Pons (tissue), 1 donor: ENCODE measurements around the gene PTPRQ.
"Not testable (repeated sequence)": the region's sequence is repeated elsewhere in the genome, so short reads cannot be mapped to it uniquely, and the experiment has no call there.

Experiments
- DNase-seq: peaks from one replicate; pipeline ENCODE4 v3.0.0-alpha.2; 2016; ENCODE audit warnings: low spot score

The PTPRQ gene

DNA sequence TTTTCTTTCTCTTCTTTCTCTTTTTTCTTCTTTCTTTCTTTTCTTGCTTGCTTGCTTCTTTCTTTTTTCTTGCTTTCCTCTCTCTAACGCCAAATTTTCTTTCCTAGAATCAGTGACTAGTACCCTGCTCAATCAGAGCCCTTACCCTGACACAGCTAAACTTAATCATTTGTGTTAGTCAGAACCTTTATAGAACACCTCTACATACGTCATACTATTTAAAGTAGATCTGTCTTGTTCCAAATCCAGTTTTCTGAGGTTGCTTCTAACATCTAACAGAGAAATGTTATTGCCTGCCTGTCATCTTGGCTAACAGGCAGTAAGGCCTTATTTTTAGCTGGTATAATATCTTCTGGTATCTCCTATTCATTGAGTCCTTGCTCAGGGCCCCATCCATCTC, 197.9 kb downstream of the PTPRQ start:
- no peak for DNase-seq

- no peak for DNase-seq
Measured at GRCh38 chr12:80643961-80644360, 199.9 kb downstream of the PTPRQ start.

- no peak for DNase-seq
Measured at GRCh38 chr12:80648881-80649280, 204.8 kb downstream of the PTPRQ start.

DNA sequence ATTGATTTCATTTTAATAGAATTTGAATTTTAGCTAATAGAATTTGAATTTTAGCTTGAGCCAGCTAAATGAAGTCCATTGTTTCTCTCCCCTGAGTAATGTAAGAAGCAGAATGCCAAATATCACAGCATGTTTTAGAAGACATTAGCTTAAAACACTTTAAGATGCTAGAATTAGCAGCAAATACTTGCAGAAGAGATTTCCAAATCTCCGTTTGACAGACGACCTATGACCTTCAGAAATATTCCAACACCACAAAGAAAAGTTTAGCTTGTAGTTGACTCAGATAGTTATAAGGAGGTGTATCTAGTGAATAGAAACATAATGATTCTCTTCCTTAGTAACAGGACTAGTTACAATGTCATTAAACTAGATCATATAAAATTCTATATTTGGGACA, 211.7 kb downstream of the PTPRQ start:
- DNase-seq, result no peak

GRCh38 chr12:80659512-80660063, 215.6 kb downstream of the PTPRQ start:
- DNase-seq, result no peak

DNA sequence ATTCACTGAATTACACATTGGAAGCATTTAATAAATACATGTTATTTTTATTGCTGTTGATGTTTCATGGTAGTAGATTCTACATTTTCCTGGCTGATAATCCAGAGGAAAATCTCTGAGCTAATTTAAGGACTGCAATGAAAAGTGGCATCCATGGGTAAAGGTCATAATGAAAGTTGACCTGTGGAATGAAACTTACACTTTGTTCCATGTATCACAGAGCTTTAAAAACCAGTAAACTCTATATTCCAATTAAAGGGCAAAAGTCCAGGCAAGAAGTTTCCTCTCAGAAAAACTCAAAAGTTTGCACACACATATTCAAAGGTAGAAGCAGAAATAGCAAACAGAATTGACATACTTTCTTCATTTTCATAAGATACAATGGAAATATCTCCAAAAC, 218.6 kb downstream of the PTPRQ start:
- DNase-seq, result no peak

- DNase-seq, result no peak
Measured at GRCh38 chr12:80670214-80670613, 226.2 kb downstream of the PTPRQ start.

- not testable (repeated sequence) for DNase-seq
Measured at GRCh38 chr12:80676042-80676636, 232.1 kb downstream of the PTPRQ start.

GRCh38 chr12:80676856-80677255, 232.8 kb downstream of the PTPRQ start:
- no peak for DNase-seq

DNA sequence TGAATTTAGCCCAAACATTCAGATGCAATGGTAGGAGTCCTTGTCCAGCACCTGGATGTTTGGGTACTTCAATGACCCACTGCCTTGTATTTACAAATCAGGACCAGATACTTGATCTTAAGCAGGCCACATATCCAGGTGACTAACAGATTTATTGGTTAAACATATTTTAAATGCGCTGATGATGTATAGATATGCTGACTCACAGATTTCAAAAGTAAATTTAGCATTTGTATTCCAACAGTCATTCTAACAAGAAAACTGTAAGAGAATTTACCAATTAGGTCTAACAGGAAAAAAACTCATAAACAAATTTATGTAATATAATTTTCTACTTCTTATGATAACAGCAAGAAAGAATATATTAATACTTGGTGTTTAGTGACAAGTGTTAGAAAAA, 234.0 kb downstream of the PTPRQ start:
- DNase-seq, result no peak

DNA sequence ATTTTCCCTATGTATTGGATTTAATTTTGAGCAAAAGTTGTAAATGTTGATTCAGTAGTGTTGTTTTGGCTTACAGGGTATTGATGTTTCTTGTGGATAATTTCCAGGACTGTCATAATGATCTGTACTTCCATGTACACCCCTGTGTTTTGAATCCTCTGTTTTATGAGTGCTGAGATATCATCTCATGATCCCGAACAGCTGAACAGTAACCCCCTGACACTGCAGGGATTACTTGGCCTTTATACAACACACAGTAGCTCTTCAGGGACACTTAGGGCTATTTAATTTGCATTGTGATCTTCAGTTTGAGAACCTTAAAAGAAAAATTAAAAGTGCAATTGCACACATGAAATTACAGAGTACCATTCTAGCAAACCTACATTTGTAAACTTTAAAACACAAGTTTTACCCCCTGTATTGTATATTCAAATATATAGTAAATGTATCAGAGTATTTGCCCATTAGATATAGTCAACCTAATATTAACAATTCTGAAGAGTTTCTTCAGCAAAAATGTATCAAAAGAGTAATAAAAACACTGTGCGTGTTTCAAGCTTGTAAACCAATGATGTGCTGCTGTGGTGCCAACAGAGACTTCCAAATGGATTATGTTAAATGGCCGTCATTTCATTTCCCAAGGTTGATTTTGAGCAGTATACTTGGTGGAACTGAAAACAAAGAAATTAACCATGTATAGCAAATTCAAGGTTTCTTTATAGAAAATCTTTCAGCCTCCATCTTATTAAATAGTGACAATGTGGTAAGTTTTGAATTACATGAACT, 235.5 kb downstream of the PTPRQ start:
- DNase-seq, result no peak

DNA sequence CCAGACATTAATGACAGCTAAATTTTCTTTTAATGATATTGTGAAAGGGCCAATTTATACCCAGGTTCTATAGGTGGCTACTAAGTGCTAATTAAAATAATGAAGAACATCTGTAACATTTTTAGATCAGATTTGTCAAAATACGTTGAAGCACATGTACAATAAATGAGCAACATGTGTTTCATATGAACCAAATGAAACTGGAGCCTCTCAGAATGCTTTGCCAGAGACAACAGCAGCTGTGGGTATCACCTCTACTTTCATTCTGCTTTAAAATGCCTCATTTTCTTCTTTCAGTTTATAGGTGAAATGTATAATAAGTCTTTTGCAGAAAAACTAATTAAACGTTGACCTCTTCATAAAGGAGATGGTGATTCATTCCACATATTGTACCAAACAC, 237.3 kb downstream of the PTPRQ start:
- DNase-seq, result no peak

DNA sequence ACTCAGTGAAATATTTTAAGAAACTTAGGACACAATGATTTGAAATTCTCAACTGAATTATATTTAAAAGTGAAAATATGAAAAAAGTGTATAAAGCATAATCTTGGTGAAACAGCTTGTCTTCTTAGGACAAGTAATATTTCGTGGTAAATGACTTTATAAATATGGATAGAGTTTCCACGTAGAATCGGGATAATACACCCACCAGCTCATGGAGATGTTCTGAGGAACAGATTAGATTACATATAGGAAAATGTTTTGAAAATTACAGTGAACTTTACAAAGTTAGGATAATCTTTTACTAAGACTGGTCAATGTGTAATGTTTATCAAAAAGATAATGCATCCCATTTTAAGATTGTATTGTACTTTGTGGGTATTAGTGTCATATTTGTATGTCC, 237.8 kb downstream of the PTPRQ start:
- no peak for DNase-seq

DNA sequence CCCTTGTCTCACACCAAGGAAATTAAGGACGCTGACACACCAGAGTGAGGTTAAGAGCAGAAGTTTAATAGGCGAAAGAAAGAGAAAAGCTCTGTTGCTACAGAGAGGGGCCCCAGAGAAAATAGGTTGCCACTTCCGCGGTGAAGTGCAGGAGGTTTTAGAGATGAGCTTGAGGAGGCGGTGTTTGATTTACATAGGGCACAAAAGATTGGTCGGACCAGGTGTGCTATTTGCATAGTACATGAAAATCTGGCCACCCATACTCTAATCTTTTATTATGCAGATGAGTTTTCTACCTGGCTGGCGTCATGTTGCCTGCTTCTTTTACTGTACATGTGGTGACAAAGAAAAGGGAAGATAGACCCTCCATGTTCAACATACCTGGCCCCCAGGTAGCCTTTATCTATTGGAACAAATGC, 240.1 kb downstream of the PTPRQ start:
- no peak for DNase-seq

- no peak for DNase-seq
Measured at GRCh38 chr12:80690090-80690489, 246.1 kb downstream of the PTPRQ start.

DNA sequence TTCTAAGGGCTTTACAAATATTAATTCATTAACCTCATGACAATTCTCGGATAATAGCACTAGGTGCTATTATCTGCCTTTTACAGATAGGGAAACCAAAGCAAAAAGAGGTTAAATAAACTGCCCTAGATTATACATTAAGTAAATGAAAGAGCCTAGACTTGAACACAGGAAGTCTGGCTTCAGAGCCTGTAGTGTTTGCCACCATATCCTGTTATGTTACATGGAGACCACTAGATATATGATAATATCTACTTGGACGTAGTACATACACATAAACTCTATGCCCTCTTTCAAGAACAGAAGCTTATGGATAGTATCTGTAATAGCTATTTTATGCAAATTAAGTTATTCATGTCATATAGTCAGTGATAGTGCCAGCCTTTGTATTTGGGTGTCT, 246.5 kb downstream of the PTPRQ start:
- no peak for DNase-seq

DNA sequence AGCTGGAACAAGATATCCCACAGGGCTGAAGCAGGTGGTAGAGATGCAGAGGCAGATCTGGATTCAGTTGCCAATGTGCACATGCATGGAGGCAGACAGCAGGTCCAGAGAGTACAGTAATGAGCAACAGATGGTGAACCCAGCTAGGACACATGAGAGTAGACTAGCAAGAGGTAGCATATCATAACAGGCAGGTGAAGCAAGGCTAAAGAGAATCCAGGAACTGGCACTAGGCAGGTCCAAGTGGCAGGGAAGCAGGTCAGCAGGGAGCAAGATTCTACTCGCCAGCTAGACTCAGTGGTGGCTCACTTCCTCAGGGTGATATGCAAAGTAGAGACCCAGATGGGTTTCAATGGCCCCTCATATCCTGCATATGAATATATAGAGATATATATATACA, 248.1 kb downstream of the PTPRQ start:
- DNase-seq, result no peak

- no peak for DNase-seq
Measured at GRCh38 chr12:80697270-80697887, 253.3 kb downstream of the PTPRQ start.

DNA sequence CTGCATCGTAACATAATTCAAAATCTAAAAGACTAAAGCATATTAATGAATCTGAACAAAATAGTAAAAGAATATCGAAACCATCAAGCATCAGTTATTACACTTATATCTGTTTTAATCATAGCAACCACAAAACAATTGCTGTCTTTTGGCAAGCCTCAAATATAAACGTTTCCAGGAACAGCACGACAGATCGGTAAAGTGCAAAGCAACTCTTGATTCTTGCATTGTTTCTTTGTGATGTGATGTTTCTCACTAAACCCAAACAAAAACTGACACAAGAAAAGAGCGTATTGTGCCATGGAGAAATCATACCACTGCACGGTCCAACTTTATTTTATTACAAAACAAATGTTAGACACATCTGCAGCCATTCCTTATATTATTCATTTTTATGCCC, 254.2 kb downstream of the PTPRQ start:
- no peak for DNase-seq

GRCh38 chr12:80698847-80699542, 255.0 kb downstream of the PTPRQ start:
- no peak for DNase-seq

DNA sequence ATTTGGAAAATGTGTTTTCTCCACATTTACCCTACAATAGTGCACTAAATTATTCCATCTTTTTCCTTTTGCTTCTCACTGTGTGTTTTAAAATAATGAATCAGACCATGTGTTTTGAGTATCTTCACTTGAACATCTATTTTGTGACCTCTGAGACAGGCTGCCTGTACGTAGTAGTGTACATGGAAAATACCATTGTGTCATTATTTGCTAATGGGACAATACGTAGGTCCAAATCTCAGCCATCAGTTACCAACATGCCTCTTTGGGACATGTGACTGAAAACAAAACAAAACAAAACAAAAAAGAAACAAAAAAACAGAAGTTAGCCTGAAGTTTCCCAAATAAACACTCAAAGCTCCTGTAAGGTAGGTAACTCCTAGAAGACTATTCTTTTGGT, 256.3 kb downstream of the PTPRQ start:
- no peak for DNase-seq

DNA sequence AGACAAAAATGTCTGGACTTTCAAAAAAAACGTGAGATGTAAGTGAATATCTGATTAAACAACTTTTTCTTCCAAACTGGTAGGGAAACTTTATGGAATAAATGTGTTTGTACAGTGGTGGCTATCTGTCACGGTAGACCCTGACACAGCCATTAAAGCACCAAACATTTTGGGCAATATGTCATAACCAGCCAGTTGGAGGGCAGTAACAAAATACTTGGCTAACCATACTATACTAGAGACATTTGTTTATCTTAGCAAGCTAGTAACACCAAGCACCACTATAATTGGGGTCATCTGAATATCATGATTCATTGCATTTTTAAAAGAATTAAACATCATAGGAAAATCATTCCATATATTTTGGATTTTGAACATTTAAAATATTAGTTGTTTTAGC, 257.4 kb downstream of the PTPRQ start:
- DNase-seq, result no peak
